ENCODE data around the gene CCR6. TPM values are rescaled to one million over a fixed set of nuclear protein-coding genes. Genes with fewer than 3 reads are reported as not detected.
A peak's percentile ranks its signal among the peaks of the same experiment; 100 is the strongest.

The CCR6 gene
- total RNA-seq, 2 experiments from 2014 or later: 0.23 TPM; not detected in 1

GRCh38 chr6:167107787-167108186 is 15.1 kb upstream of the CCR6 start:
- peaks cover 6% of the 10 kb centered on the region for H3K27me3 Mint-ChIP-seq
- intact Hi-C loops (cut with micrococcal nuclease): no loop called here
- no peak for TF ChIP-seq CTCF (IDR thresholded peaks at IDR 0.05)
- H3K9me3 Mint-ChIP-seq: no peaks in the 10 kb centered on the region
- H3K4me1 Mint-ChIP-seq (ENCODE audit: low read depth): peaks cover 27% of the 10 kb centered on the region
- ChIA-PET CTCF (no interaction called here), POLR2A (no interaction called here)
- ATAC-seq (peak; percentile 61), DNase-seq (peak; percentile 41)
- no peak overlapping the region for H3K27ac Mint-ChIP-seq
- no peaks in the 10 kb centered on the region for H3K36me3 Mint-ChIP-seq (ENCODE audit: low read depth)
- no peak overlapping the region for H3K4me3 Mint-ChIP-seq

GRCh38 chr6:167108278-167108677 is 14.6 kb upstream of the CCR6 start:
- ChIA-PET POLR2A (no interaction called here), CTCF (interaction anchor here (1.0 to 1.1 kb wide), 2 partner anchors 15 kb away, joined by 3 read pairs; partner anchors contain the start of gene CCR6)
- peaks cover 27% of the 10 kb centered on the region for H3K4me1 Mint-ChIP-seq (ENCODE audit: low read depth)
- no peaks in the 10 kb centered on the region for H3K9me3 Mint-ChIP-seq
- no peak overlapping the region for H3K4me3 Mint-ChIP-seq
- peaks cover 6% of the 10 kb centered on the region for H3K27me3 Mint-ChIP-seq
- no peak for TF ChIP-seq CTCF (IDR thresholded peaks at IDR 0.05)
- no peak overlapping the region for H3K27ac Mint-ChIP-seq
- no peaks in the 10 kb centered on the region for H3K36me3 Mint-ChIP-seq (ENCODE audit: low read depth)
- intact Hi-C loops (cut with micrococcal nuclease): no loop called here
- DNase-seq: no peak
- ATAC-seq: no peak

- no peak for DNase-seq
- peaks cover 6% of the 10 kb centered on the region for H3K27me3 Mint-ChIP-seq
- no peak for ATAC-seq
- ChIA-PET POLR2A (interaction anchor here (1.0 kb wide), 1 partner anchor 16 kb away, joined by 3 read pairs; no protein-coding TSS in a partner anchor), CTCF (interaction anchor here (1.1 kb wide), 1 partner anchor 13 kb away, joined by 3 read pairs; the partner anchor contains the start of gene CCR6)
- no peak overlapping the region for H3K4me3 Mint-ChIP-seq
- intact Hi-C loops (cut with micrococcal nuclease): no loop called here
- no peak overlapping the region for H3K27ac Mint-ChIP-seq
- no peaks in the 10 kb centered on the region for H3K9me3 Mint-ChIP-seq
- no peak for TF ChIP-seq CTCF (IDR thresholded peaks at IDR 0.05)
- H3K36me3 Mint-ChIP-seq (ENCODE audit: low read depth): no peaks in the 10 kb centered on the region
- peaks cover 24% of the 10 kb centered on the region for H3K4me1 Mint-ChIP-seq (ENCODE audit: low read depth)
Measured at GRCh38 chr6:167109651-167110050, 13.2 kb upstream of the CCR6 start.

- no peak for TF ChIP-seq CTCF (IDR thresholded peaks at IDR 0.05)
- intact Hi-C loops (cut with micrococcal nuclease): no loop called here
- Mint-ChIP-seq H3K27me3 (peaks cover 6% of the 10 kb centered on the region), H3K4me1 (ENCODE audit: low read depth) (peaks cover 25% of the 10 kb centered on the region), H3K9me3 (no peaks in the 10 kb centered on the region), H3K4me3 (peak overlapping the region; percentile 58), H3K36me3 (ENCODE audit: low read depth) (no peaks in the 10 kb centered on the region), H3K27ac (peak overlapping the region; percentile 82)
- ATAC-seq (peak; percentile 43), DNase-seq (no peak)
- ChIA-PET CTCF (no interaction called here), POLR2A (no interaction called here)
Measured at GRCh38 chr6:167111597-167111996, 11.3 kb upstream of the CCR6 start.

- H3K9me3 Mint-ChIP-seq: no peaks in the 10 kb centered on the region
- TF ChIP-seq CTCF (IDR thresholded peaks at IDR 0.05): no peak
- no peaks in the 10 kb centered on the region for H3K36me3 Mint-ChIP-seq (ENCODE audit: low read depth)
- DNase-seq (no peak), ATAC-seq (no peak)
- CTCF ChIA-PET: no interaction called here
- POLR2A ChIA-PET: no interaction called here
- intact Hi-C loops (cut with micrococcal nuclease): no loop called here
- peaks cover 6% of the 10 kb centered on the region for H3K27me3 Mint-ChIP-seq
- H3K4me3 Mint-ChIP-seq: peak overlapping the region; percentile 58
- H3K4me1 Mint-ChIP-seq (ENCODE audit: low read depth): peaks cover 25% of the 10 kb centered on the region
- peak overlapping the region; percentile 21 for H3K27ac Mint-ChIP-seq
Measured at GRCh38 chr6:167112421-167112820, 10.5 kb upstream of the CCR6 start.
